ENCODE data around the gene NBDY.
"Not testable (repeated sequence)": the region's sequence is repeated elsewhere in the genome, so short reads cannot be mapped to it uniquely, and the experiment has no call there.

Gene NBDY

DNA sequence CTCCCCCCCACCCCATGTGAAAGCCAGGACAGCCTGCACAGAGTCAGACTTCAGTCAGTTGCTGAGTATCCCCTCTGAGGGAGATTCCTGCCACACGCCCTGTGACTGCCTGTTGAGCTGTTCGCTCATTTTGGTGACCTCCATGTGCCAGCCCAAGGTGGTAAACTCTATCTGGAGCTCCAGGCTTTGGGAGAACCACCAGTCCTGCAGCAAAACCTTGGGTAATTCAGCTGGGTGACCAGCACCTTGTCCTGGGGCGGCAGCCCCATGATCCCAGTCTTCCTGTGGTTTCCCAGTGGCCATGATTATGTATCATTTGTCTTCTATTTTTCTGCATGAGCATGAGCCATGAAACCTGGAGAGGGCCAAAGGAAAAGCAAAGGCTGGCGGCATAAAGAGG, 73.4 kb downstream of the NBDY start:
- DNase-seq (ENCODE audit: low spot score), result no peak

DNA sequence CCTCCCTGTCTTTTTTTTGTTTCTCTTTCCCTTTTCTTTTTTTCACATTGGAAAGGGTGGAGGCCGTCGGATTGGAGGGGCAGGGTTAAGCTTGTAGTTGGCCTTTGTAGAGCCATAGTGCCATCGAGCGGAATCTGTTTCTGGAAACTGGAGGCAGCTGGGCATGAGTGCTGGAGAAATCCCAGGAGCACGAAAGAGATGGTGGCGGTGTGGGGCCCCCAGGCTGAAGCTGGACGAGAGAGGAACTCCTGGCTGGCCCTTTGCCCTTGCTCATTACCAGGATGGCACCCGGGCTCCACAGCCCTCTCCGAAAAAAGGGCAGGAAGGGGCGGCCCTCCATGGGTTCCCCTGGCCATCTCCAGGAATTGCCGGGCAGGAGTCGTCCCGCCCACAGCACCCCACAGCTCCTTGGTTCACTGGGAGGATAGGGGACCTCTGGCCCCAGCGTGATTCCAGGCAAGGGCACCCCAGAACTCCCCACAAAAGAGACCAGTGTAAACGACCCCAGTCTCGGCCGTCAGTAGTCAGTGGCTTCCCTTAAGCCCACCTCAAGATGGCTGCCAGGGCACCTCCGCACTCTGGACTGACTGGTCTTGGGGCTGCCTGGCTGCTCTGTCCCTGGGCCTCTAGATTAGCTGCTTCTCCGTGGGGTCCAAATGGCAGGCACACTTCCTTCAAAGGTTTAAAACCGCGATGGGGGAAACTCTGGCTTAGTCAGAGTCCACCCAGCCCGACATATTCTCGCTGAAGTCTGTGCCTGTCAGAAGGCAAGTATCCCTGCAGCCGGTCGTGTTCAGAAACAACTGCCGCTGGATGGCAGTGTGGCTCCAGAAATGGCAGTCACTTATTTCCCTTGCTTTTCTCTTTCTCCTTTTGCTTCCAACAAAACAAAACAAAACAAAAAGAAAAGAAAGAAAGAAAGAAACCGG, 74.1 kb downstream of the NBDY start:
- peak; percentile 78 for DNase-seq (ENCODE audit: low spot score)

DNA sequence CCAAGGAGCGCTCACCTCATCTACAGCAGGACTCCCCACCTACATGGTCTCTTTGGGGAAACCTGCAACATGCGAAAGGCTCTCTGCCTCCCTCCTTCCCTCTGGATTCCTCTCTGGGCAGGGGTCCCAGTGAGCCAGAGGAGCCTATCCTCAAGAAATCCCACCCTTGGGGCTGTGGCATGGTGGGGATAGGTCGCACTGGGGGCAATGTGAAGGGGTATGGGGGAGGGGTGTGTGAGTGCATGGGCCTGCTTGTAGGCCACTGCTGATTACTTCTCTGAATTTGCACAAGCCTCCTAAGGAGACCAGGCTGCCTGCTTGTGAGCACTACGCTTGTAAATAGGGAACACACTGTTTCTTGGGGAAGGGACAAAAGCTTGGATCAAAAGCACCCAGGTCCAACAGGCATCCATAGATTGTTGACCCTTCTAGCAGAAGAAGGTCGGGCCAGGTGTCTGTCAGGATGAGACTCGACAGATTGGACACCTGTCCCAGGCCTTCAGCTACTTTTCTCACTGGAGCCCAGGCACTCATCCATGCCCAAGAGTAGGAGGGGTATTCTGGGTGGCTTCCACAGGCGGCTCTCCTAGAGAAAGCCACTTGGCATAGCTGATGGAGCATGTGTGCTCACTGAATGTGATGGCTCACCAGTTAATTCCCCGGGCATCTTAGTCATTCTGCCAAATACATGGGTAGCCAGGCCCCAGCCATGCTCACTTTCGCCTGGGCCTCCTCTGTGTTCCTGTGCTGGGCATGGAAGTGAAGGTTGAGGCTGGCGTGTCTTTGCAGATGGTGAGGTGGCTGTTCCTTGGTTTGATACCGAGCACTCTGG, 75.0 kb downstream of the NBDY start:
- no peak for DNase-seq (ENCODE audit: low spot score)

DNA sequence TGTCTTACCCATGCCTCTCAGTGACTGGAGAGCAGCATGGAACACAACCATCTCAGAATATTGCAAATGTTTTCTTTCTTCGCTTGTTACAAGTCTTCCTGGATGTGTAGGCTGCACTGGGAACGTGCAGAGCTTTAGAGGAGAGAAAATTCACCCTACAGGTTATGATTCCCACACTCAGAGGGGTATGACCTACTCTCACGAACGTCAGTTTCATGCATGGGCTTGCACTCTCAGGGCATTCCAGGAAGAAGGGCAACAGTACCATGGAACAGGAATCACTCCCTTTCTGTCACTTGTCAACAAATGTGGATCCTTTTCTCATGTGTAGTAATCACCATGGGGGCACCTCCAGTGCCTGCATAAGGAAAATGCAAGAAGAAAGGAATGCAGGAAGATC, 75.8 kb downstream of the NBDY start:
- no peak for DNase-seq (ENCODE audit: low spot score)

DNA sequence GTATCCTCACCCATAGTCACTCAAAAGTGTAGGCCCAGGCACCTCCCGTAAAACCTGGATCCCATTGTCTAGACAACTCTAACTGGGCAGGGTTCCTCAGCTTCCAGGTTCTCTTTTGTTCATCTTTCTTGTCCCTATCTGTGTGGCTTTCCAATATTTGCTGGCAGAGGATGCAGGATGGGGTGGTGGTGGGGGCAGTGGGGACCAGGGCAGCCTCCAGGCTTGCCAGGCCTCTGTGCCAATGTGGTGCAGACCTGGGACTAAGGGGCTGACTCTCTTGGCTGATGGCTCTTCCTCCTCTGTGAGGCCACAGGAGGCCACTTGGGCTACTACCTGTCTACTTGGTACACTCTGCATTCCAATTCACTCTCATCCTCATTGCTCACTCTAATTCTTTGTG, 76.4 kb downstream of the NBDY start:
- DNase-seq (ENCODE audit: low spot score), result no peak

DNA sequence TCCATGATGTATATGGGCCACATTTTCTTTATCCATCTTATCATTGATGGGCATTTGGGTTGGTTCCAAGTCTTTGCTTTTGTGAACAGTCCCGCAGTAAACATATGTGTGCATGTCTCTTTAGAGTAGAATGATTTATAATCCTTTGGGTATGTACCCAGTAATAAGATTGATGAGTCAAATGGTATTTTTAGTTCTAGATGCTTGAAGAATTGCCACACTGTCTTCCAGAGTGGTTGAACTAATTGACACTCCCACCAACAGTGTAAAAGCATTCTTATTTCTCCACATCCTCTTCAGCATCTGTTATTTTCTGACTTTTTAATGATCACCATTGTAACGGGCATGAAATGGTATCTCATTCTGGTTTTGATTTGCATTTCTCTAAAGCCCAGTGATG, 77.1 kb downstream of the NBDY start:
- DNase-seq (ENCODE audit: low spot score), result not testable (repeated sequence)

DNA sequence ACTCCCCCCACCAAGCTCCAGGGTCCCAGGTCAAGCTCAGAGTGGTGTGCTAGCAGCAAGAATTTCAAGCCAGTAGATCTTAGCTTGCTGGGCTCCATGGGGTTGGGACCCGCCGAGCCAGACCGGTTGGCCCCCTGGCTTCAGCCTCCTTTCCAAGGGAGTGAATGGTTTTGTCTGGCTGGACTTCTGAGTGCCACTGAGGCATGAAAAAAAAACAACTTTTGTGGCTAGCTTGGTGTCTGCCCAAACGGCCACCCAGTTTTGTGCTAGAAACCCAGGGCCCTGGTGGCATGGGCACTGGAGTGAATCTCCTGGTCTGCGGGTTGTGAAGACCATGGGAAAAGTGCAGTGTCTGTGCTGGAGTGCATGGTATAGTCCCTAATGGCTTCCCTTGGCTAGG, 82.6 kb downstream of the NBDY start:
- no peak for DNase-seq (ENCODE audit: low spot score)

DNA sequence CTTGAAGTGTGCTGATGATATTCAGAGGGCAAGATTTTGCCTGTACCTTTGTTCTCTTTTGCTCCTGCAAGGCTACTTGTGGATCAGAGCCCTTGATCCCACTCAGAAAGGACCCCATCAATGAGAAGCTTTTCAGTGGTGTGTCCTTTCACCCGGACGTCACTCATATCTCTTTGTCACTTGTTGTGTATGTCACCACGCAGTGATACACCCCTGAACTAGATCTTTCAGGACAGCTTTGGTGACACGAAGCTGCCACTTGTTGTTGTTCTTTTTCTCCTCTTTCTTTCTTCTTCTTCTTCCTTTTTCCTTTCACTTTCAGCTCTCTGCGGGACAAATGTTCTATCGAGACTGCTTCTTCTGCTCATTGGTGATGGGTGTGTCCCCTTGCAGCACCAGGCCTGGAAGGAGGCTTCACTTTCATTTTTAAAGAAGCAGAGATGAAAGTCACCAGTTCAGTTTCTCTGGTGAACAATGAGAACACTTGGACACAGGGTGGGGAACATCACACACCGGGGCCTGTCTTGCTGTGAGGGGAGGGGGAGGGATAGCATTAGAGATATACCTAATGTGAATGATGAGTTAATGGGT, 83.6 kb downstream of the NBDY start:
- peak; percentile 57 for DNase-seq (ENCODE audit: low spot score)

DNA sequence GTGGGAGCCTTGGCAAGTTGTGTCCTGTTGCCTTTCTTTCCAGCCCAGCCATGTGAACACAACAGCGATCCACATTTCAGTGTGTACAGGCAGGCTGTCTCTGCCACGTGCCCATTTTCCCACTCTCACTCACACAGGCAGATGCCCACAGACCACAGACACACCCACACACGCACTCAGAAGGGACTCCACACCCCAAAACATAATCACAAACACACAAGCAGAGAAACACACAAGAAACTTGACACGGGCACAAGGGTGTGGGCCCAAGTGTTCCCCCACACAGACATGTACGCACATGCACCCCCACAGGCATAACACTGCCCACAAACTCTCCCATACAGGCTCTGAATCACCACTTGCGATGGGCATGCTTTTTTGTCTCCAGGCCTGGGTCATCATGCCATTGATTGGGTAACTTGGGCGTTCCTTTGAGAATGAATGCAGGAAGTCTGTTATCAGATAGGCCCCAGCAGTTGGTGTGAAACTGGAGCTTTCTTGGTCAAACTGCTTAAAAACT, 84.3 kb downstream of the NBDY start:
- DNase-seq (ENCODE audit: low spot score), result peak; percentile 66

DNA sequence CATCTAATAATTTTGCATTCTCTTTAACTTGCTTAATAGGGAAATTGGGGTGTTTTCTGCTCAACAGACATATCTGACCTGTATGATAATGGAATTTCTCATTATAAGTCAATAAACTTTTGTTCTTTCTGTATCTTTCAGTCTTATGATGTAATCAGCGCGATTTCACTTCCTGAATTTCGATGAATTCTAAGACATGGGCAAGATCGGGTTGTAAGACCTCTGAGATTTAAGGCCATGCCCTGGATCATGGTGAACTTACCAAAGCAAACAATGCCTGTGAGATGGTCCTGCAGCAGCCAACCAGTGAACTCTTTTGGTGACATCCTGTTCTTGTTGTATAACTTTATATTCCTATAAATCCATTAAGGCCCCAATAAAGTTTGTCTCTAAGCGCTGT, 88.1 kb downstream of the NBDY start:
- DNase-seq (ENCODE audit: low spot score), result no peak

DNA sequence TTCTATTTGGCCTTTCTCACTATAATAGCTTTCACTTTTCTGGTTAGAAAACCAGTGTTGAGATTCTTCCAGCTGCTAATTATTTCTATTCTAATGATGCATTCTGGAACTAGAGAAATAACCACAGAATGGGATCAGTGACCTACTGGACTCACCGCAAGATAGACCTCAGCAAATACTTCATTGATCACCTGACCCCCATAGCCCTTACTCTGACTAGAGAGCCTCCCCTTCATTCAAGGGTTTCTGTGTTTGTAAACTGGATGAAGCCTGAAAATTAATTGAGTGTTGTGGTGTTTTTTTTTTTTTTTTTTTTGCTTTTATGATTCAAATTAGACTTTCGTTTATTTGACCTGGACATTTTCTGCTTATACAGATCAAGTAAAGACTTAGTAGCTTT, 97.0 kb downstream of the NBDY start:
- DNase-seq (ENCODE audit: low spot score), result no peak

DNA sequence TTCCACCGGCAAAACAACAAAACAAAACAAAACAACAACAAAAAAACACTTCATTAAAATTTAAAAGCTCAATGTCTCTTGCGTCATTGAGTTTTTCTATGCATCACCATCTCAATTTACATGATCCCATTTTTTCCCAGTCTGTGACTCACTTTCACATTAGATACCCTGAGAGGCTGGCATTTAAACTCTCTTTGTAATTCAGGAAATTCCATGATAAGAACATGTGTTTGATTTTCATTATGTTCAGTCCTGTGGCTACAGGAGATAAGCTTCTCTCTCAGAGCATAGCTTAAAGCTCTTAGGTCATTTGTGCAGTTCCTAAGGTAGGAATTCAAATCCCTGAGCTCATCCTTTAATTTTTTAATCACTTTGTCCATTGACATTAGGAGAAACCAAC, 104.6 kb downstream of the NBDY start:
- no peak for DNase-seq (ENCODE audit: low spot score)

DNA sequence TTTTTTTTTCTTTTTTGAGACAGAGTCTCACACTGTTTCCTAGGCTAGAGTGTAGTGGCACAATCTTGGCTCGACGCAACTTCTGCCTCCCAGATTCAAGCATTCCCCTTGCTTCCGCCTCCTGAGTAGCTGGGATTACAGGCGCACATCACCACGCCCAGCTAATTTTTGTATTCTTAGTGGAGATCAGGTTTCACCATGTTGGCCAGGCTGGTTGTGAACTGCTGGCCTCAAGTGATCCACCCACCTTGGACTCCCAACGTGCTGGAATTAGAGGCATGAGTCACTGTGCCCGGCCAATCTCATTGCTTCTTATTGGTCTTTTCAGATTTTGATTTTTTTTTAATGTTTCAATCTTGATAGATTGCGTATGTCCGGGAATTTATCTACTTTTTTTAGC, 124.4 kb downstream of the NBDY start:
- DNase-seq (ENCODE audit: low spot score), result no peak

DNA sequence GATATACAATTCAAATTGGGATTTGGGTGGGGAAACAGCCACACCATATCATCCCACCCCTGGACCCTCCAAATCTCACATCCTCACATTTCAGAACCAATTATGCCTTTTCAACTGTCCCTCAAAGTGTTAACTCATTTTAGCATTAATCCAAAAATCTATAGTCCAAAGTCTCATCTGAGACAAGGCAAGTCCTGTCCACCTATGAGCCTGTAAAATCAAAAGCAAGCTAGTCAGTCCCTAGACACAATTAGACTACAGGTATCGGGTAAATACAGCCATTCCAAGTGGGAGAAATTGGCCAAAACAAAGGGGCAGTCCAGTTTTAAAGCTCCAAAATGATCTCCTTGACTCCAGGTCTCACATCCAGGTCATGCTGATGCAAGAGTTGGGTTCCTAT, 128.0 kb downstream of the NBDY start:
- DNase-seq (ENCODE audit: low spot score), result no peak

DNA sequence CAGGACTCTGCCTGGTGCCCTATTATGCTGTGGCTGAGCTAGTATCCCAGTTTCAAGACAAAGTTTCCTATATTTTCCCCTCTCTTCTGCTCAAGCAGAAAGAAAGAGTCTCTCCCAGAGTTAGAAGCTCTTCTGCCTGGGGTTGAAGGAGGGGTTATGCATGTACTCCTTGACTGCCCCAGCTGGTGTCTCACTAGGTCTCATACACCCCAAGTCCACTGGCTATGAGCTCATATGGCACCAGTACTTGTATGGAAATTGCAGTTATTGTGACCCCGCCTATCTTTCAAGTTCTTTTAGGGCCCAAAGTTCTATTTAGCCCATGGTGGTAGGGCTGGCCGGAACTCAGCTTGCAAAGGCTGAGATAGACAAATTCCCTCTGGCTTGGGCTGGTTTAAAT, 131.8 kb downstream of the NBDY start:
- DNase-seq (ENCODE audit: low spot score), result no peak

All from activated CD4-positive, alpha-beta T cell treated with anti-CD3 and anti-CD28 coated beads, Interleukin-2, Interleukin-4, amounts not matched to agents 100 ng/mL and 50 ng/mL, durations not matched to agents 16 hours and 8 hours (primary cell).